ENCODE data around the gene CEP170B.
"Not testable (repeated sequence)": the region's sequence is repeated elsewhere in the genome, so short reads cannot be mapped to it uniquely, and the experiment has no call there.

Gene CEP170B

DNA sequence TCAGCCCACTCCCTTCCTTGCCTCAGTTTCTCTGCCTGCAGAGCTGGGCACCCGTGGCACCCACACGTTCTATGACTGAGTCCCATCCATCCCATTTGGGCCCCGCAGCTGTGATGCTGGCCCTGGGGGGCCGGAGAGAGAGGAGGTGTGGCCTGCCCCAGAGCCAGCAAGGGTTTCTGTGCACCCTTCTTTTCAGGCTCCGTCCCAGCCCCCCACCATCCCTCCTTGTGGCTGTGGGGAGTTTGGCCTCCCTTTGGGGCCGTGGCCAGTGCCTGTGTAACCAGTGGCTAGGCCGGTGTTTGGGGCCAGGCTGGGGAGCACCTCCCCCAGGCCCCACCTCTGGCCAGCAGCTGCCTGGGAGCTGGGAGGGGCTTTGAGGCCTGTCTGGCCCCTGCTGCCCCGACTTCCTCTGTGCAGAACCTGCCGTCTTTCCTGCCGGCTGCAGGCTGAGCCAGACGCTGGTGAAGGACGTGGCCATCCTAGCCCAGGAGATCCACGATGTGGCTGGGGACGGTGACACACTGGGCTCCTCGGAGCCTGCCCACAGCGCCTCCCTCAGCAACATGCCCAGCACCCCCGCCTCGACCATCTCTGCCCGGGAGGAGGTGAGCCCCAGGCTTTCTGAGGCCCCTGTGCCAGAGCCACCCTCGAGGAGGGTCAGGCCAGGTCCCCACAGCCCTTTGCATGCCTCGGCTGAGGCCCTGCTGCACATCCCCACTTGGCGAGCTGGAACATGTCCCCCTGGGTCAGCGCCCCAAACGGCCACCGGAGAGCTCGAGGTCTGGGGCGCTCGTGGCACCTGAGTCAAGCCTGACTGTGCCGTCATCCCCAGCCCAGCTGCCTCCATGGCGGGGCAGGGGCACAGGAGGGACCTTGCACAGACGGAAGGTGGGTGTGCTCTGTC, 27.7 kb downstream of the CEP170B start:
- no peak for DNase-seq

DNA sequence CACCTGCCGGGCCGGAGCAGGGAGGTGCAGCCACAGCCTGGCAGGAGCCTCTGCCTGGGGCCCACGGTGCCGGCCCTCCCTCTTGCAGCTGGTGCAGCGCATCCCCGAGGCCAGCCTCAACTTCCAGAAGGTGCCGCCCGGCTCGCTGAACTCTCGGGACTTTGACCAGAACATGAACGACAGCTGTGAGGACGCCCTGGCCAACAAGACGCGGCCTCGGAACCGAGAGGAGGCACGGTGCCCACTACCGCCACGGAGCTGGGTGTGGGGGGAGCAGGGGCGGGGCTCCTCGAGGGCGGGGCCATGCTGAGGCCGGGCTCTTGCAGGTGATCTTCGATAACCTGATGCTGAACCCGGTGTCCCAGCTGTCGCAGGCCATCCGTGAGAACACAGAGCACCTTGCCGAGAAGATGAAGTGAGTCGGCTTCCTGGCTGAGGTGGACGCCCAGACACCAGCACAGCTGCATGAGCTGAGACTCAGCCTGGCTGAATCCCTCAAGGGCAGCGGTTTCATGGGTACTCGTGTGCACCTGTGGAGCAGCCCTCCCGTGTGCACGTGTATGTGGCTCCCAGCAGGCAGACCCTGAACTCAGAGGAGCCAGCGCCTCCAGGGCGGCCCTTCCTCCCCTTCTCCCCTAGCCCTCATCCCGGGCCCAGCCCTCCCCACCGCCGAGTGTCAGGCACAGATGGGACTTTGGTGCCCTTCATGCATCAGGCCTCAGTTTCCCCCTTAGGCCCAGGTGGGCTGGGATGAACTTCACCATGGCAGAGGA, 28.6 kb downstream of the CEP170B start:
- no peak for DNase-seq

DNA sequence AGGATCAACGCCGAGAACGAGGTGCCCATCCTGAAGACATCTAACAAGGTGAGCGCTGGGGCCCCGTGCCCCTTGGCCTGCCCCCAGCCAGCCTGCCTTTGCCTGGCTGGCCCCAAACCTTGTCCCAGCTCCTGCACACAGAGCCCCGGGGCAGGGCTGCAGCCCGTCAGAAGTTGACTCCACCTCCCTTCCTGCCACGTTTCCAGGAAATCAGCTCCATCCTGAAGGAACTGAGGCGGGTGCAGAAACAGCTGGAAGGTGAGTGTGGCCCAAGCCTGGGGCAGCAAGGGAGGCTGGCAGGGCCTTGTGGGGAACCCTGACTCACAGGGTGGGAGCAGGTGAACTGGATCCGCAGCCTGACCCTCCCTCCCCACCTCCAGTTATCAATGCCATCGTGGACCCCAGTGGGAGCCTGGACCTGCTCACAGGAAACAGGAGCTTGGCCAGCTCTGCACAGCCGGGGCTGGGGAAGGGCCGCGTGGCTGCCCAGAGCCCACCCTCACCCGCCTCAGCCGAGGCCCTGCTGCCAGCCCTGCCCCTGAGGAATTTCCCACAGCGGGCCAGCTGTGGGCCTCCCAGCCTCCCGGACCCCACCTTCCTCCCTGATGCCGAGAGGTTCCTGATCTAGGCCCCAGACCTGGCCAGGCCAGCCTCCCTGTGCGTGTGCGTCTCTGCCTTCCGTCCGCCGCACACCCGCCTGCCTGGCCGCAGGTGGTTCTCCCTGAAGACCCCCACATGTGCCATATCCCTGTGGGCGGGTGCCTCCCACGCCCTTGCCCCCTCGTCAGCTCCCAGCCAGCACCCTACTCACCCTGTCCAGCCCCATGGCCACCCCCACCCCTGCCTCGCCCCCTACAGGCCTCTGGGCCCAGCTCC, 29.5 kb downstream of the CEP170B start:
- DNase-seq: no peak

DNA sequence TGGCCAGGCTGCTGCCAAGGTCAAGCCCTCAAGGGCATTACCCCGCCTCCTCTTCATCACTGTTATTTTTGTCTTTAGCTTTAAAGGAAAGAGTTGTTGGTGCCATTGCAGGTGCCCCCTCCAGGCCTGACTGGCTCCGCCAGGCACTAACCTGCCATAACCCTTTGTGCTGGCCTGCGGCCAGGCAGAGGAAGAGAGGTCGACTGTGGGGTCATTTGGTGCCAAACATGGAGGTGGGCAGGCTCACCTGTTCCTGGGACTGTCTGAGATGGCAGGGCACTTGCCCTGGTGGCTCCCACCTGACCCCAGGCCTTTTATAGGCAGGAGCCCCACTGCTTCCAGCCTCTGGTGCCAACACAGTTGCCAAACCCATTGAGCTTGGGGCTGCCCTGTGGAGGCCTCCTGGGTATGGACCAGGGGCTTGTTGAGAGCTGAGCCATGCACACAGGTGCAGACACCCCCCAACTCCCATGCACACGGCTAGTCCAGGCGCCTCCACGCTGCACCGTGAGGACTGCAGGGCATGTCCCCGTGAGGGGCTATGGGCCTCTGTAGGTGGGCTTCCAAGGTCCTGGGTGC, 30.2 kb downstream of the CEP170B start:
- DNase-seq: no peak

DNA sequence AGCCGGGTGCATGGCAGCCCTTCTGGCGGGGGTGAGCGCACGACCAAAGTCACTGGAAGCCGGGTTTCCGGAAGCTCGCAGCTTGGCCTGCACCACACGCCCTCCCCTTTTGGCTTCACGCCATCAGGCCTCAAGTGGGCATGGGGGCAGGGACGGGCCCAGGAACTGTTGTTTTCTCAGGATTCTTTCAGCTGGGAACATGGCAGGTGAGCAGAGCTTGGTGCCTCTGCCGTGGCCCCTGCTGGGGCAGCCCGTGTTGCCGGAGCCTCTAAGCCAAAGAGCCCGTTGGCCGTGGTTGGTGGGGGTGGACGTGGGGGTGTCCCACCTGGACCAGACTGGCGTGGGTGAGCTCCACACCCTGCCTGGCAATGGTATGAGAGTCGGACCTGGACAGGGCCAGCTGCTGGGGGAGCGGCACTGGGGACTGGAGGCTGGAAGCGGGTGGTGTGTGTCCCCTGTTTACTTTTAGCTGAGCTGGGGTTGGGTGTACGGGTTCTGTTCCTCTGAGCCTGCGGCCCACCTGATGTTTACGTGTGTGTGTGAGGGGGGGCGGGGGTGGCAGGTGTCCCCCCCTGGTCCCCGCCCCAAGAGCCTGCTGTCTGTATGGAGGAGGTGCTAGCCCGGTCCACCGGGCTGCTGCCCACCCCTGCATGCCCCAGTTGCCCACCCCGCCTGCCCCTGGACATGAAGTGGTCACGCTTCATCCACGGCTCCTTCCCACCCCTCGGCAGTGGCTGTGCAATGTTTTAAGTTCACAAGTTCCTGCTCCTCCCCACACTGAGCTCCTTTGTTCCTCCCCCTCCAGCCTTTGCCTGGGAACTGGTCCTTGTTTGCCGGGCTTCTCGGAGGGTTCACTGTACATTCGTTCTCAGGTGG, 31.0 kb downstream of the CEP170B start:
- peak; percentile 75 for DNase-seq

DNA sequence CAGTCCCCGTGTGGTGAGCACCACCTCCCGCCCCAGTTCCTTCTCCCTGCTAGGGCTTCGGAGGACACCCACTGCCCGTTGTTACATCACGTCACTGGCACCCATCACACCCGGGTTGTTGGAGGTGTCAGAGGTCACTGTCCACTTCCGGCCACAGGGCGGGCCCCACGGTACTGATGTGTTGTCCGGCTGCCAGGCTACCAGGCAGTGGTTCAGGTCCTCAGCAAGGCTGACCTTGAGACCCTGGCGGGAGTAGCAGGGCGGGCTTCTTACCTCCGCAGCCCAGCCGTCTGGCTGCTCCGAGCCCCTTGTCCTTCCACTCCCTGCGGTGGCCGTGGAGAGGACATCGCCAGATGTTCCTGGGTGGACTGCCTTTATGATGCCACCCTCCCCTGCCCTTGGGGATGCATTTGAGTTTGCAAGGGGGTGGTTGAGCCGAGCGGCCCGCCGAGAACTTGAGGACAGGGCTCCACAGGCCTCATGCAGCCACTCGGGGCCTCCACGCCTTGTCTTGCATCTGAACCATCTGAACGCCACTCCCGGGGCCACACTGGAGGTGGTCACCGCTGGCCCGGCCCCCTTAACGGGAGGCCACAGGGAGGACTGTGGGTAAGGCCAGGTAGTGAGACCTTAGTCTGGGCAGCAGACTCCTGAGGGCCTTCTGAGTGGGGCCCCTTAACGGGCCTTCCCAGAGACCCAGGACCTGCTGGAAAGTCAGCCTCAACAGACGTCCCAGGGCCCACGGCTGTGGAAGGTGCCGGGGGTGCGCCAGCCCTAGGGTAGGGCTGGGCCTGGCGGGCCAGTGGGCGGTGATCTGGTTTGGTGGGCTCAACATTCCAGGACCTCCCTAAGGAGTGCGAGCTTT, 32.5 kb downstream of the CEP170B start:
- DNase-seq: no peak

DNA sequence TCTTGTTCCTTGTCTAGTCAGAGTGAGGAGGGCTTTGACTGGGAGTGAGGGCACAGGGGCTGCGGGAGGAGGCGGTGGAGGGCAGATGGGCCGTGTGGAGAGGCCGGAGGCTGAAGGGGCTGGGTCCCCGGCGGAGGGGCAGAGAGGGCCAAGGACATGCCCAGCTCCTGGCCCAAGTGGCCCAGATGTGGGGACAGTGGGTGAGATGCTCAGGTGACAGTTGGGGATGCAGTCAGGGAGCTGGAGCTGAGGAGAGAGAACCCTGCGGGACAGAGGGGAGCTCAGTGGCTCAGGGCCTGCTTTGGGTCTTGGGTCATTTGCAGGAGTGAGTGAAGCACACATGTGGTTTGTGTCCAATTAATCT, 33.1 kb downstream of the CEP170B start:
- no peak for DNase-seq

DNA sequence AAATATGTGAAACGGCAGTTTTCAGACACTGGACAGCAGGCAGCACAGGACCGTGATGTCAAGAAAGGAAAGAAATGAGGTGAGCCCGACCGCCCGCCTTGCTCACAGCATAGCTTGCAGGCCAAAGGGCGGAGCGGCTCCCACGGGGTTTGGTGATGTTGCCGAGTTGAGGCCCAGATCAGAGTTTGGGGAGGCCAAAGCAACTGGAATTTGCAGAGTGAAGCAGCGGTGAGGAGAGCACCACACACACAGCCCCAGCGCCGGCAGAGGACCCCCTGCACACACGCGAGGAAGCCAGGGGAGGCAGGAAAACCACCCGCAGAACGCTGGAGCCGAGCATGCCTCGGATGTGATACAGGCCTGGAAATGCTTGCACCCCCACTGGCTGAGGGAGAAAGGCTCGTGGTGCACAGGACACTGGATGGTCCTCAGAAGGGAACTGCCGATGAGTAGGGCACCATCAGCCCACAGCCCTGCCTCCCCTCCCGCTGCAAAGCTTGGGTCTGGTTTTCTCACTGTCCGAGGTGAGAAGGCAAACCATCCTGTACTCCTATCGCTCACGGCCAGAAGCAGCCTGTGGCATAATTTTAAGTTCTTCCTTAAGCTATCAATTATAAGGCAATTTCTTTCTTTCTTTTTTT, 33.9 kb downstream of the CEP170B start:
- DNase-seq: no peak

DNA sequence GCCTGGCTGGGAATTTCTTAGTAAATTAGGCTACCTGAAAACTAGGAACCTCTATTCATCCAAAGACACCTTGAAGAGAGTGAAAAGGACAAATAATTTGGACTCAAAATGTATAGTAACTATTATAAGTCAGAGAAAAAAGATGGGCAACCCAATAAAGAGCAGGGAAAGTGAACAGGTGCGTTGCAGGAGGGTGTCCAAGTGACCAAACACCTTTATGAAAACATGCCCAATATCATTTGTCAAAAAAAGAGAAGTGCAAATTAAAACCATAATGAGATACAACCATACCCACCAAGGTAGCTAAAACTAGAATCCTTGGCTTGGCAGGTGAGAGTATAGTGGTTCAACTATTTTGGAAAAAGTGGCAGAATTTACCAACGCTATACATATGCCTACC, 34.7 kb downstream of the CEP170B start:
- DNase-seq: no peak

DNA sequence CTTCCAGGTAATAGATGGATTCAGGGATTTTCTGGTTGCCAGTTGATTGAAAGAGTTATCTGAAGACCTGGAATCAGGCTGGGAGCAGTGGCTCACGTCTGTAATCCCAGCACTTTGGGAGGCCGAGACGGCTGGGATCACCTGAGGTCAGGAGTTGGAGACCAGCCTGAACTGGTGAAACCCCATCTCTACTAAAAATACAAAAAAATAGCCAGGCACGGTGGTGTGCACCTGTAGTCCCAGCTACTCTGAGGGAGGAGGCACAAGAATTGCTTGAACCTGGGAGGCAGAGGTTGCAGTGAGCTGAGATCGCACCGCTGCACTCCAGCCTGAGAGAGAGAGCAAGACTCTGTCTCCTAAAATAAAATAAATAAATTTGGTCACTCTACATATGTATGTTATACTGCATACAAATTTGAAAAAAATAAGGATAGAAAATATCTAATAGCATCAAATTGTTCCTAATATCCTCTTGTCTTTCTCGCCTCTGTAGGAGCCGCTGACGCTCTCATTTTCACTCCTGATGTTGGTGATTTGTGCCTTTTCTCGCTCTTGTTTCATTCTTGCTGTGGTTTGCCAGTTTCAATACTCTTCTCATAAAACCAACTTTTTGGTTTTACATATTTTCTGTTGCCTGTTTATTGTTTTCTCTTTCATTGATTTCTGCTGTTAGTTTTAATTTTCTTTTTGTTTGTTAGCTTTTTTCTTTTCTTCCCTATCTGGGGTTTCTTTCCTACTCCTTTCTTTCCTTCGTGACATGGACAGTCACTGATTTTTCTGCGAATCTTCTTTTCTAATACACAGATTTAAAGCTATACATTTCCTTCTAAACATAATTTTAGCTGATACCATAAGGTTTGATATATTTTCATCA, 35.8 kb downstream of the CEP170B start:
- no peak for DNase-seq

DNA sequence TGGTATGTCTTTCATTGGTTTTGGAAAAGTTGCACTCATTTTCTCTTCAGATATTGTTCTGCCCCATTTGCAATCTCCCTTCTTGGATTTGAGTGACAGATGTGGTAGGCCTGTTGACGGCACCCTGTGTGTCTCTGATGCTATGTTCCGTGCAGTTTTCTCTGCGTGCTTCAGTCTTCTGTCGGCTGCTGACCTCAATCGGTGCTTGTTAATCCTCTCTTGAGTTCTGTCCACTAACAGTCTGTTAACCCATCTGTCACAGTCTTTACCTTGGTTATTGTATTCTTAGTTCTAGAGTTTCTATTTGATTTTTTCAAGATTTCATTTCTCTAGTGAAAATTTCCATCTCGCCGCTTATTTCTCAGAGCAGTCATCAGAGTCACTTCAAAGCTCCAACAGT, 38.9 kb downstream of the CEP170B start:
- DNase-seq: no peak

DNA sequence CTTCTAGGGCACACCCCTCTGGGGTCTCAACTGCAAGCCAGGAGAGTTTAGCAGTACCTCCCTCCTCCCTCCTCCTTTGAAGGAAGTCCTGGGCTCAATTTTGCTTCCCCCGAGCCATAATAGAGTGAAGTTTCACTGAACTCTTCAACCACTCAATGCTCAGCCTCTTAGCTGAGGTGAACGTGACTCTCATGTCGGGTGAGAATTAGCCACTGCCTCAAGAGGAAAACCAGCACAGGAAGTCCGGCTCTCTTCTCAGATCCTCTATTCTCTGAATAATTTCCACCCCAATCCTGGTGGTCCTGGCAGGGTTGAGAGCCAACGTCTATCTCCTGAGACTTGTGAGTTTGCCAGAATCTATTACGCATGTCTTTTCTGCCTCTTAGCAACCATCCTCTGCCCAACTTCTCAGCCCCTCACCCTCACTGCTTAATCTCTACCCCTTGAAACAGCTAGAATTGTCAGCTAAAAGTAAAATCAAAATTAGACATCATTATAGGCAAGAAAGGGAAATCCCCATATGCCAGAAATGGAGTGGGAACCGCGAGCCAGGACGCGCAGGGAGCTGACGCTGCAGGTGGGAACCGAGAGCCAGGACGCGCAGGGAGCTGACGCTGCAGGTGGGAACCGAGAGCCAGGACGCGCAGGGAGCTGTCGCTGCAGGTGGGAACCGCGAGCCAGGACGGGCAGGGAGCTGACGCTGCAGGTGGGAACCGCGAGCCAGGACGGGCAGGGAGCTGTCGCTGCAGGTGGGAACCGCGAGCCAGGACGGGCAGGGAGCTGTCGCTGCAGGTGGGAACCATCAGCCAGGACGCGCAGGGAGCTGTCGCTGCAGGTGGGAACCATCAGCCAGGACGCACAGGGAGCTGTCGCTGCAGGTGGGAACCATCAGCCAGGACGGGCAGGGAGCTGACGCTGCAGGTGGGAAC, 39.8 kb downstream of the CEP170B start:
- not testable (repeated sequence) for DNase-seq

DNA sequence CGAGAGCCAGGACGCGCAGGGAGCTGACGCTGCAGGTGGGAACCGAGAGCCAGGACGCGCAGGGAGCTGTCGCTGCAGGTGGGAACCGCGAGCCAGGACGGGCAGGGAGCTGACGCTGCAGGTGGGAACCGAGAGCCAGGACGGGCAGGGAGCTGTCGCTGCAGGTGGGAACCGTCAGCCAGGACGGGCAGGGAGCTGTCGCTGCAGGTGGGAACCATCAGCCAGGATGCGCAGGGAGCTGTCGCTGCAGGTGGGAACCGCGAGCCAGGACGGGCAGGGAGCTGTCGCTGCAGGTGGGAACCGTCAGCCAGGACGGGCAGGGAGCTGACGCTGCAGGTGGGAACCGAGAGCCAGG, 40.5 kb downstream of the CEP170B start:
- not testable (repeated sequence) for DNase-seq

DNA sequence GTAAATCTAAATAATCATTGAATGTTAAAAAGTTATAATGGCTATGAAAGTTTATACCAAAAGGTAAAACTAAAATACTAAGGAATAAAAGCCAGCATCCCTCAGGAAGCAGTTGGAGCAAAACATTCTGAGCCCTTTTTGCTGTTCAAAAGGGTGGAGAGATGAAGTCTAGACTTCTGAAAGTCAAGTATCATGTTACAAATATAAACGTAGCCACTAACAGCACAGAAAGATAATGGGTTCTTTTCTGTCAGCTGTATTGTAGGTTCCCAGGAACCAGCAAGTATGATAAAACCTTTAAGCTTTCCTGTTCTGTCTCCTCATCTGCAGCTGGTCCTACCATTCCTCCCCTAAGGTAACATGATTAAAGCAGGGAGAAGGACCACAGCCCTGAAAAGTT, 43.2 kb downstream of the CEP170B start:
- no peak for DNase-seq

DNA sequence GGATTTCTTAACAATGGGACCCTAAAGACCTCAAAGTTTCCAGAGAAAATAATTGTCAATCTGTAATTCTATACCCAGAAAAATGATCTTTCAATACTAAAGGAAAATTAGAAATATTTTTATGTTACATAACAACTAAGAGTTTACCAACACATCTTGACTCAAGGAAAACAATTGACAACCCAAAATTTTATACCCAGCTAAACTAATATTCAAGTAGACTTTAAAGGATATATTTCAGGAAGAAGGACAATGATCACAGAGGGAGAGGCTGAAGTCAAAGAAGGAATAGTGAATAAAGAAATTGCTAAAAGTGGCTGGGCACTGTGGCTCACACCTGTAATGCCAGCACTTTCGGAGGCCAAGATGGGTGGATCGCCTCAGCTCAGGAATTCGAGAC, 47.0 kb downstream of the CEP170B start:
- DNase-seq: no peak

DNA sequence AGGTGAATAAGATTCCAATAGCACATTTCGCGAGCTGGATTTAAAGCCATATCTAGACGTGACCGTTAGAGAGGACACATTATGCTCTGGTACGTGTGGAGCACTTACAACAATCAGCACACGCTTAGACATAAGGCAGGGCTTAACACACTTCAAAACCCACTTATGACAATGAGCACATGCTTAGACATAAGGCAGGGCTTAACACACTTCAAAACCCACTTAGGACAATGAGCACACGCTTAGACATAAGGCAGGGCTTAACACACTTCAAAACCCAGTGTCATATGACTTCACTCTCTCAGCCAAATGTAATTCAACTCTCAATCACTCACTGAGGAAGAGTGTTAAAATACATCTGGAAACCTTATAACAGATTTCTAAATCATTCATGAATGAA, 48.4 kb downstream of the CEP170B start:
- DNase-seq: peak; percentile 94

DNA sequence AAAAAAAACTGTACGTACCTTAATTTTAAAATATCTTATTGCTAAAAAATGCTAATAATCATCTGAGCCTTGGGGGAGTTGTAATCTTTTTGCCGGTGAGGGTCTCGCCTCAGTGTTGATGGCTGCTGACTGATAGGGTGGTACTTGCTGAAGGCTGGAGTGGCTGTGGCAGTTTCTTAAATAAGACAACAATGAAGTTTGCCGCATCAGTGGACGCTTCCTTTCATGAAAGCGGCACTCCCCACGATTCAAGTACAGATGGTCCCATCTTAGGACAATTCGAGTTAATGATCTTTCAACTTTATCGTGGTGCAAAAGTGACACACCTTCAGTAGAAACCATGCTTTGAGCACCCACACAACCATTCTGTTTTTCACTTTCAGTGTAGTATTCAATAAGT, 52.0 kb downstream of the CEP170B start:
- DNase-seq: no peak

DNA sequence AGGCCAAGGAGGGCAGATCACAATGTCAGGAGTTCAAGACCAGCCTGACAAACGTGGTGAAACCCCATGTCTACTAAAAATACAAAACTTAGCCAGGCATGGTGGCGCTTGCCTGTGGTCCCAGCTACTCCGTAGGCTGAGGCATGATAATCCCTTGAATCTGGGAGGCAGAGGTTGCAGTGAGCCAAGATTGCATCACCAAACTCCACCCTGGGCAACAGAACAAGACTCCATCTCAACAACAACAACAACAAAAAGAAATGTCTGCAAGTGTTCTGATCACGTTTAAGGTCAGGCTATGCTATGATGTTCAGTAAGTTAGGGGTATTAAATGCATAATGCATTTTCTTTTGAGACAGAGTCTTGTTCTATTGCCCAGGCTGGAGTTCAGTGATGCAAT, 52.9 kb downstream of the CEP170B start:
- DNase-seq: no peak

All from NCI-H510A (cell line).